Uterus (tissue), 4 donors: Measurements from ENCODE around the gene MYO6. TPM values are rescaled to one million over a fixed set of nuclear protein-coding genes. Genes with fewer than 3 reads are reported as not detected.

ENCODE experiments used
- DNase-seq, 2 donors: peaks; one replicate each; pipeline ENCODE4 v3.0.0-alpha.2; 2019 to 2020
- H3K27ac ChIP-seq, 2 donors: fragments of 200-600 bp; sonication (generic); 1 replicate in 1 of 2; 2 replicates in 1 of 2; pipeline ENCODE4 v1.5.1; 2016 to 2018
- H3K27me3 ChIP-seq, 2 donors: fragments of 200-600 bp; sonication (generic); one replicate each; pipeline ENCODE4 v1.5.1; 2018 to 2019; ENCODE audit warnings: control low read depth in 1 of 2
- H3K36me3 ChIP-seq, 2 donors: fragments of 200-600 bp; sonication (generic); one replicate each; pipeline ENCODE4 v1.5.1; 2019; ENCODE audit warnings: control low read depth in 1 of 2
- H3K4me1 ChIP-seq, 2 donors: fragments of 200-600 bp; sonication (generic); one replicate each; pipeline ENCODE4 v1.5.1; 2018 to 2019; ENCODE audit warnings: control low read depth in 1 of 2
- H3K4me3 ChIP-seq, 2 donors: fragments of 200-600 bp; sonication (generic); 1 replicate in 1 of 2; 2 replicates in 1 of 2; pipeline ENCODE4 v1.5.1; 2018 to 2019; ENCODE audit warnings: mild to moderate bottlenecking in 1 of 2
- H3K9me3 ChIP-seq, 2 donors: fragments of 200-600 bp; sonication (generic); one replicate each; pipeline ENCODE4 v1.5.1; 2019; ENCODE audit warnings: control low read depth in 1 of 2
- POLR2A ChIP-seq, 2 donors: fragments of 450-650 bp; IDR thresholded peaks; one replicate each; pipeline ENCODE4 v1.6.1; 2016; ENCODE audit warnings: antibody characterized with exemption in 2 of 2, mild to moderate bottlenecking in 1 of 2, moderate library complexity in 1 of 2
- intact Hi-C: fragments of 100-400 bp; cut with DNase I; formaldehyde crosslinking; loops from one replicate; pipeline ENCODE4 v1.15.1; 2023; ENCODE audit warnings: low total_unique reads
- total RNA-seq, 4 donors: library from RNA; depleted of rRNA in 3 of 4; stranded (reverse); fragments of >200 nt in 3 of 4; gene quantifications; one replicate each; pipeline versions ENCODE4 v1.1.0 to v1.2.4, GENCODE V29; 2014 to 2023
- TF ChIP-seq, protein P1 (sequence below), 4 experiments: fragments of 200-600 bp in 2 of 4; fragments of 450-650 bp in 2 of 4; sonication (generic) in 2 of 4; IDR thresholded peaks; one replicate each; pipeline ENCODE4 v1.5.1; 2016 to 2019; ENCODE audit warnings: antibody characterized with exemption in 4 of 4, mild to moderate bottlenecking in 2 of 4, moderate library complexity in 1 of 4
- donor health status: DM: yes; HTN: yes; CAD: no.

MYO6 gene
- total RNA-seq, 4 donors from 2014 or later, result 8.2 to 25.0 (median 14.1) TPM

DNA sequence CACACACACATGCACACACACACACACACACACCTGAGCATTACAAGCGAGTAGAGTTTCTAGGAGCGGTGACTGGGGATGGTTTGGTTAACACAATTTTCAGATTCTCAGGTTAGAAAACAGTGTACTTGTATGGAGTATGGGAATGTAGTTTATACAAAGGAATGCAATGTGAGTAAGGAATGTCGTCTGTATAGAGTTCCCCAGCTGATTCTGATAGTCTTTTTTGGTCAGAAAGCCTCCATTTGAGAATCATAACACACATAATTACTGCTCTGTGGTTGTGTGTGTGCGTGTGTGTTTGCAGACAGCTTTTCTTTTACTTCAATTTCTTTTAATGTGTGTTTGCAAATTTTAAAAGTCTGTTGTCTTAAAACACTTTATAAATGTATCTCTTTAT lies 93.2 kb downstream of the MYO6 start:
- H3K4me3 ChIP-seq, result no peak overlapping the region
- intact Hi-C loops, result no loop called here
- H3K36me3 ChIP-seq, result no peaks in the 10 kb centered on the region
- no peak for DNase-seq
- TF ChIP-seq POLR2A (IDR thresholded peaks at IDR 0.05), result no peak
- TF ChIP-seq, protein P1, sequence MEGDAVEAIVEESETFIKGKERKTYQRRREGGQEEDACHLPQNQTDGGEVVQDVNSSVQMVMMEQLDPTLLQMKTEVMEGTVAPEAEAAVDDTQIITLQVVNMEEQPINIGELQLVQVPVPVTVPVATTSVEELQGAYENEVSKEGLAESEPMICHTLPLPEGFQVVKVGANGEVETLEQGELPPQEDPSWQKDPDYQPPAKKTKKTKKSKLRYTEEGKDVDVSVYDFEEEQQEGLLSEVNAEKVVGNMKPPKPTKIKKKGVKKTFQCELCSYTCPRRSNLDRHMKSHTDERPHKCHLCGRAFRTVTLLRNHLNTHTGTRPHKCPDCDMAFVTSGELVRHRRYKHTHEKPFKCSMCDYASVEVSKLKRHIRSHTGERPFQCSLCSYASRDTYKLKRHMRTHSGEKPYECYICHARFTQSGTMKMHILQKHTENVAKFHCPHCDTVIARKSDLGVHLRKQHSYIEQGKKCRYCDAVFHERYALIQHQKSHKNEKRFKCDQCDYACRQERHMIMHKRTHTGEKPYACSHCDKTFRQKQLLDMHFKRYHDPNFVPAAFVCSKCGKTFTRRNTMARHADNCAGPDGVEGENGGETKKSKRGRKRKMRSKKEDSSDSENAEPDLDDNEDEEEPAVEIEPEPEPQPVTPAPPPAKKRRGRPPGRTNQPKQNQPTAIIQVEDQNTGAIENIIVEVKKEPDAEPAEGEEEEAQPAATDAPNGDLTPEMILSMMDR (IDR thresholded peaks at IDR 0.05), result no peak
- H3K27me3 ChIP-seq, result no peaks in the 10 kb centered on the region
- H3K27ac ChIP-seq, result no peak overlapping the region
- no peaks in the 10 kb centered on the region for H3K9me3 ChIP-seq
- H3K4me1 ChIP-seq, result no peaks in the 10 kb centered on the region

DNA sequence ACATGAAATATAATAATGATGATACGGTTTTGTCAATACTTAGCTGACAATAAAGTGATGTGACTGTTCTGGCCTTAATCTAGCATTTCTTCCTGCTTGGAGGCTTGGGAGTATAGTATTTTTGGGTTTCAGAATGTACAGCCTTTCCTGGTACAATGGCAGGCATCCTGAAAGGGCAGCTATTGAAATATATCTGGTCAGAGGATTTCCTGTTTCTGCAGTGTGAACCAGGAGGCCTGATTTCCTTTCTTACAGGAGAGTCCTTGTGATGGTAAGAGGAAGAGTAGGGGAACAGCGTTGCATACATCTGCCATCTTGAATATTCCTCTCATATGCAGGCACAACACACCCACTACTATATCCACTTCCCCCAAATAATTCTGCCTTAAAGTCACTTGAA lies 93.7 kb downstream of the MYO6 start:
- TF ChIP-seq POLR2A (IDR thresholded peaks at IDR 0.05), result no peak
- TF ChIP-seq, protein P1 (IDR thresholded peaks at IDR 0.05), result no peak
- H3K4me3 ChIP-seq, result no peak overlapping the region
- H3K36me3 ChIP-seq, result no peaks in the 10 kb centered on the region
- H3K27me3 ChIP-seq, result no peaks in the 10 kb centered on the region
- H3K4me1 ChIP-seq, result no peaks in the 10 kb centered on the region
- intact Hi-C loops, result no loop called here
- DNase-seq, result no peak
- H3K27ac ChIP-seq, result no peak overlapping the region
- H3K9me3 ChIP-seq, result no peaks in the 10 kb centered on the region

DNA sequence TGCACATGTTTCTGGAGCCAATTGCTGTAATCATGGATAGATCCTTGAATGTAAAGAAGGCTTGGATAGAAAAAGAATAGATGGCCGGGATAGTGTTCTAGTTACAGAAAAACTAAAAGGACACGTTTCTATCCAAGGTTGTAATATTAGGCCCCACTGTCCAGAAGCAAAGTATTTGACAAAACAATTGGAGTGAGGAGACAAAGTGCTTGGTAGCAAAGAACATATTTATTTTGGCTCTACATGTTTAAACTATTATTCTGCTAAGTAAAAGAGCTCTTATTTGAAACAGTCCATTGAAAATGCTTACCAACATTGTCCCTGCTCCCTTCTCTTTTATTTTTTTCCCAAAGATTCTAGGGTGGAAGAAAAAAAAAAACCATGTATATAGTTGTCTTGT lies 94.4 kb downstream of the MYO6 start:
- Histone ChIP-seq H3K36me3 (no peaks in the 10 kb centered on the region), H3K4me1 (no peaks in the 10 kb centered on the region), H3K27ac (no peak overlapping the region), H3K4me3 (no peak overlapping the region), H3K9me3 (no peaks in the 10 kb centered on the region), H3K27me3 (no peaks in the 10 kb centered on the region)
- no peak for DNase-seq
- intact Hi-C loops, result no loop called here
- TF ChIP-seq POLR2A (IDR thresholded peaks at IDR 0.05), result no peak
- TF ChIP-seq, protein P1 (IDR thresholded peaks at IDR 0.05), result no peak

DNA sequence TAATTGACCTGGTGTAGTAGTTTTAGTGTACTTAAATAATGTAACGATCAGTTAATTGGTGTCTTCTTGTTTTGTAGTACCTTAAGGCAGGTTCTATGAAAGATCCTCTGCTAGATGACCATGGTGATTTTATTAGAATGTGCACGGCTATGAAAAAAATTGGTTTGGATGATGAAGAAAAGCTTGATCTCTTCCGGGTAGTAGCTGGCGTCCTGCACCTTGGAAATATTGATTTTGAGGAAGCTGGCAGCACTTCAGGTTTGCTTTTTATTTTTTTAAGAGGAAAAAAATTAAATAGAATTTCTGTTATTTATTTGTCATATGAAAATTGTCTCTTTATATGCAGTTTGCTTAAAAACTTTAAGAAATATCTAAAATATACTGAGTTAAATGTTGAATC lies 99.2 kb downstream of the MYO6 start:
- no peak for DNase-seq
- no peaks in the 10 kb centered on the region for H3K9me3 ChIP-seq
- no peak overlapping the region for H3K27ac ChIP-seq
- H3K4me1 ChIP-seq, result no peaks in the 10 kb centered on the region
- no peaks in the 10 kb centered on the region for H3K27me3 ChIP-seq
- TF ChIP-seq POLR2A (IDR thresholded peaks at IDR 0.05), result no peak
- TF ChIP-seq, protein P1 (IDR thresholded peaks at IDR 0.05), result no peak
- no peaks in the 10 kb centered on the region for H3K36me3 ChIP-seq
- no peak overlapping the region for H3K4me3 ChIP-seq
- intact Hi-C loops, result no loop called here

DNA sequence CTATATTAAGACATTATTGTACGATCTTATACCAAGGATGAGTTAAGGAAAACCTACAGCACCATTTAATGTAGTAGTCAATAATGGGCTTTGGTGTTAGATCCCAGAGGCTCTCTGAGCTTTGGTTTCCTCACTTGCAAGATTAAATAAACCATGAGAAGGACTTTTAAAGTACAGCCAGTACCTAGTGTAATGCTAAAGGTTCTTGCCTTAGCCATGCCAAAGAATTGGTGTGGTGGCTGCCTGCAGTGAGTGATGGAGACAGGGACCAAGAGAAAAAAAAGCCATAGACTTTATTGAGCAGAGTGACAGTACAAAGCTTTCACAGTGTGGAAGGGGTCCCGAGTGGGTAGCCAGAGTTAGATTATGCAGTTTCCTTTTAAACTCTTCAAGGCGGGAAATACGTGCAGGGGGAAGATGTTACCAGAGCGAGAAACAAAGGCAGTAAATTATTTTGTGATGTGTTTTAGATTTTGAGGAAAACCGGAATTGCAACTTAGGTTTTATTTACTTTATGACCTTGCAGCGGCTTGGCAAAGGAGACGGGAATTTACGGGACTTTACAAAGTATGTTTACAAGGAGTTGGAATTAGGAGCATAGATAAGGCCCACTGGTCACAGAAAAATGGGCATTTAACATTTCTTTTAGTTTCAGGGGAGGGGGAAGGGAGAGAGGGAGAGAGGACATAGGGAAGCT lies 100.4 kb downstream of the MYO6 start:
- no peak for DNase-seq
- TF ChIP-seq, protein P1 (IDR thresholded peaks at IDR 0.05), result no peak
- TF ChIP-seq POLR2A (IDR thresholded peaks at IDR 0.05), result no peak
- Histone ChIP-seq H3K27ac (no peak overlapping the region), H3K4me1 (no peaks in the 10 kb centered on the region), H3K9me3 (no peaks in the 10 kb centered on the region), H3K36me3 (no peaks in the 10 kb centered on the region), H3K4me3 (no peak overlapping the region), H3K27me3 (no peaks in the 10 kb centered on the region)
- intact Hi-C loops, result no loop called here
